Panc1 (cell line): ENCODE results near the gene MCCC1. TPM values are rescaled to one million over a fixed set of nuclear protein-coding genes. Genes with fewer than 3 reads are reported as not detected.

Experiments
- ATAC-seq: fragments of 200-7000 bp; cut with Tn5 transposase; 2 replicates; pipeline ENCODE4 v1.9.1; 2020; ENCODE audit warnings: mild to moderate bottlenecking, moderate library complexity
- BruUV-seq: library from RNA; stranded (reverse); fragments of 400-500 nt; replicated peaks from 2 replicates; lab custom pipeline; 2021; lab: Mats Ljungman, UMichigan
- CTCF ChIA-PET: fragments of 300-600 bp; sonication (Branson Sonifier 250); formaldehyde crosslinking; loops from one replicate; lab custom pipeline; 2022; ENCODE audit warnings: antibody characterized with exemption; lab: Charles Lee
- POLR2A ChIA-PET: fragments of 300-600 bp; sonication (Branson Sonifier 250); formaldehyde crosslinking; loops from one replicate; lab custom pipeline; 2022; ENCODE audit warnings: antibody characterized with exemption; lab: Charles Lee
- DNase-seq: peaks from one replicate; pipeline ENCODE4 v3.0.0-alpha.2; 2010; ENCODE audit warnings: low read depth, low spot score
- H3K27ac ChIP-seq: 2 replicates; pipeline ENCODE4 v1.5.1; 2011; ENCODE audit warnings: mild to moderate bottlenecking, low read length, inconsistent platforms
- H3K27me3 ChIP-seq: fragments of 200-500 bp; sonication (Bioruptor generic); 2 replicates; pipeline ENCODE4 v1.6.0; 2014; ENCODE audit warnings: low read length, inconsistent platforms; ENCODE audit not compliant: control insufficient read depth, insufficient read depth
- H3K36me3 ChIP-seq: fragments of 200-500 bp; sonication (Bioruptor generic); 2 replicates; pipeline ENCODE4 v1.5.1; 2014; ENCODE audit warnings: inconsistent platforms, mild to moderate bottlenecking, low read length, moderate library complexity; ENCODE audit not compliant: control insufficient read depth, insufficient read depth
- H3K4me1 ChIP-seq: 2 replicates; pipeline ENCODE4 v1.5.1; 2011; ENCODE audit warnings: inconsistent platforms, mild to moderate bottlenecking, low read length, moderate library complexity; ENCODE audit not compliant: control insufficient read depth, insufficient read depth
- H3K4me3 ChIP-seq, 2 experiments: 2 replicates each; pipeline ENCODE4 v1.5.1; 2011 to 2012; ENCODE audit warnings: low read depth in 2 of 2, low read length in 2 of 2, mild to moderate bottlenecking in 2 of 2, inconsistent platforms in 1 of 2, moderate library complexity in 1 of 2
- H3K9me3 ChIP-seq: fragments of 200-500 bp; sonication (Bioruptor generic); 2 replicates; pipeline ENCODE4 v1.5.1; 2014; ENCODE audit warnings: low read depth, mild to moderate bottlenecking, inconsistent platforms, low read length, moderate library complexity; ENCODE audit not compliant: control insufficient read depth, insufficient read depth
- POLR2AphosphoS5 ChIP-seq: IDR thresholded peaks from 2 replicates; pipeline ENCODE4 v1.6.1; 2012; ENCODE audit warnings: mild to moderate bottlenecking, low read depth, low read length, moderate library complexity
- SIN3A ChIP-seq: IDR thresholded peaks from 2 replicates; pipeline ENCODE4 v1.6.1; 2012; ENCODE audit warnings: low read depth, mild to moderate bottlenecking, low read length, moderate library complexity, borderline replicate concordance; ENCODE audit not compliant: insufficient read depth
- TCF7L2 ChIP-seq: IDR thresholded peaks from 2 replicates; pipeline ENCODE4 v1.6.1; 2011; ENCODE audit warnings: mild to moderate bottlenecking, low read depth, low read length, inconsistent platforms
- in situ Hi-C: cut with HindIII; loops from 2 replicates; pipeline ENCODE4 v1.10.0; 2016; ENCODE audit warnings: low sequenced_read_pairs, low pct_unique_long_range_greater_than_20kb
- intact Hi-C: fragments of 100-400 bp; cut with micrococcal nuclease; formaldehyde crosslinking; loops from one replicate; pipeline ENCODE4 v1.10.0; 2022; ENCODE audit not compliant: unreplicated experiment
- total RNA-seq: library from RNA; stranded (reverse); gene quantifications from one replicate; pipeline ENCODE4 v1.2.1, GENCODE V29; 2021; ENCODE audit not compliant: unreplicated experiment
- TF ChIP-seq, protein P1 (sequence below): fragments of 450-650 bp; IDR thresholded peaks from 2 replicates; pipeline ENCODE4 v1.5.1; 2017; ENCODE audit warnings: mild to moderate bottlenecking
- TF ChIP-seq, protein P2 (sequence below), 2 experiments: IDR thresholded peaks; 2 replicates each; pipeline ENCODE4 v1.6.1; 2011 to 2012; ENCODE audit warnings: low read depth in 2 of 2, control low read depth in 1 of 2, low read length in 1 of 2, mild to moderate bottlenecking in 1 of 2, moderate library complexity in 1 of 2; ENCODE audit not compliant: insufficient read depth in 1 of 2

MCCC1 gene
- total RNA-seq, 1 experiment from 2014 or later = 24.2 TPM

DNA sequence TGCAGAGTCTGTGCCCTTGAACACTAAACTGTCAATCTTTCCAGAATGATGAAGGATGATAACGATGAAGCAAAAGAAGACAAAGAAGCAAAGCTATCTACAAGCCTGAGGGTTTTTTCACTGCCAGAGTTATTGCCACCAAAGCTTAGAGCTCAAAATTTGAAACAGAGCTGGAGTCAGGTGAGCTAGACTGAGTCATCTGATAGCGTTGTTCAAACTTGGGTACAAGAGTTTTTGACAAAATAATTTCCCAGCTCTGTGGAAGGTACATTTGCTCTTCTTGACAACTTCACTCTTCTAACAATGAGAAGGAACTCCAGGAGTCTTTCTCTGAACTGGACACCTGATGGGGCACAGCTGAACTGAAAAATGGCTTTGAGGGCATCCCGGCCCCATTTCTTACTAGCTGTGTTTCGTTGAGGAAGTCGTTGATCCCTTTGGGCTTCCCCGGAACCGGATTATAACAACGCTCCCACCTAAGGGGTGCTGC, 715 bp downstream of the MCCC1 start:
- CTCF ChIA-PET = no interaction called here
- POLR2A ChIA-PET = interaction anchor here (0.5 kb wide), 1 partner anchor 1276 kb away, joined by 4 read pairs; no protein-coding TSS in a partner anchor
- no peak for DNase-seq
- BruUV-seq = no TSS peak
- no peaks in the 10 kb centered on the region for H3K9me3 ChIP-seq
- no peak for ATAC-seq
- H3K36me3 ChIP-seq = peaks cover 2% of the 10 kb centered on the region; the same call in 1 of the 2 replicates
- H3K4me1 ChIP-seq = peaks cover 16% of the 10 kb centered on the region
- H3K4me3 ChIP-seq = peak overlapping the region; percentile 93 to 97
- no peaks in the 10 kb centered on the region for H3K27me3 ChIP-seq
- TF ChIP-seq, protein P1, sequence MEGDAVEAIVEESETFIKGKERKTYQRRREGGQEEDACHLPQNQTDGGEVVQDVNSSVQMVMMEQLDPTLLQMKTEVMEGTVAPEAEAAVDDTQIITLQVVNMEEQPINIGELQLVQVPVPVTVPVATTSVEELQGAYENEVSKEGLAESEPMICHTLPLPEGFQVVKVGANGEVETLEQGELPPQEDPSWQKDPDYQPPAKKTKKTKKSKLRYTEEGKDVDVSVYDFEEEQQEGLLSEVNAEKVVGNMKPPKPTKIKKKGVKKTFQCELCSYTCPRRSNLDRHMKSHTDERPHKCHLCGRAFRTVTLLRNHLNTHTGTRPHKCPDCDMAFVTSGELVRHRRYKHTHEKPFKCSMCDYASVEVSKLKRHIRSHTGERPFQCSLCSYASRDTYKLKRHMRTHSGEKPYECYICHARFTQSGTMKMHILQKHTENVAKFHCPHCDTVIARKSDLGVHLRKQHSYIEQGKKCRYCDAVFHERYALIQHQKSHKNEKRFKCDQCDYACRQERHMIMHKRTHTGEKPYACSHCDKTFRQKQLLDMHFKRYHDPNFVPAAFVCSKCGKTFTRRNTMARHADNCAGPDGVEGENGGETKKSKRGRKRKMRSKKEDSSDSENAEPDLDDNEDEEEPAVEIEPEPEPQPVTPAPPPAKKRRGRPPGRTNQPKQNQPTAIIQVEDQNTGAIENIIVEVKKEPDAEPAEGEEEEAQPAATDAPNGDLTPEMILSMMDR = no peak
- TF ChIP-seq TCF7L2 (no peak), POLR2AphosphoS5 (no peak), SIN3A (no peak)
- TF ChIP-seq, protein P2, sequence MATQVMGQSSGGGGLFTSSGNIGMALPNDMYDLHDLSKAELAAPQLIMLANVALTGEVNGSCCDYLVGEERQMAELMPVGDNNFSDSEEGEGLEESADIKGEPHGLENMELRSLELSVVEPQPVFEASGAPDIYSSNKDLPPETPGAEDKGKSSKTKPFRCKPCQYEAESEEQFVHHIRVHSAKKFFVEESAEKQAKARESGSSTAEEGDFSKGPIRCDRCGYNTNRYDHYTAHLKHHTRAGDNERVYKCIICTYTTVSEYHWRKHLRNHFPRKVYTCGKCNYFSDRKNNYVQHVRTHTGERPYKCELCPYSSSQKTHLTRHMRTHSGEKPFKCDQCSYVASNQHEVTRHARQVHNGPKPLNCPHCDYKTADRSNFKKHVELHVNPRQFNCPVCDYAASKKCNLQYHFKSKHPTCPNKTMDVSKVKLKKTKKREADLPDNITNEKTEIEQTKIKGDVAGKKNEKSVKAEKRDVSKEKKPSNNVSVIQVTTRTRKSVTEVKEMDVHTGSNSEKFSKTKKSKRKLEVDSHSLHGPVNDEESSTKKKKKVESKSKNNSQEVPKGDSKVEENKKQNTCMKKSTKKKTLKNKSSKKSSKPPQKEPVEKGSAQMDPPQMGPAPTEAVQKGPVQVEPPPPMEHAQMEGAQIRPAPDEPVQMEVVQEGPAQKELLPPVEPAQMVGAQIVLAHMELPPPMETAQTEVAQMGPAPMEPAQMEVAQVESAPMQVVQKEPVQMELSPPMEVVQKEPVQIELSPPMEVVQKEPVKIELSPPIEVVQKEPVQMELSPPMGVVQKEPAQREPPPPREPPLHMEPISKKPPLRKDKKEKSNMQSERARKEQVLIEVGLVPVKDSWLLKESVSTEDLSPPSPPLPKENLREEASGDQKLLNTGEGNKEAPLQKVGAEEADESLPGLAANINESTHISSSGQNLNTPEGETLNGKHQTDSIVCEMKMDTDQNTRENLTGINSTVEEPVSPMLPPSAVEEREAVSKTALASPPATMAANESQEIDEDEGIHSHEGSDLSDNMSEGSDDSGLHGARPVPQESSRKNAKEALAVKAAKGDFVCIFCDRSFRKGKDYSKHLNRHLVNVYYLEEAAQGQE (IDR thresholded peaks at IDR 0.05; ENCODE audit: insufficient read depth in 1 of 2, low read depth in 2 of 2, low read length in 1 of 2) = no peak
- intact Hi-C loops (no loop called here), in situ Hi-C loops (no loop called here)
- peak overlapping the region; percentile 92 for H3K27ac ChIP-seq

DNA sequence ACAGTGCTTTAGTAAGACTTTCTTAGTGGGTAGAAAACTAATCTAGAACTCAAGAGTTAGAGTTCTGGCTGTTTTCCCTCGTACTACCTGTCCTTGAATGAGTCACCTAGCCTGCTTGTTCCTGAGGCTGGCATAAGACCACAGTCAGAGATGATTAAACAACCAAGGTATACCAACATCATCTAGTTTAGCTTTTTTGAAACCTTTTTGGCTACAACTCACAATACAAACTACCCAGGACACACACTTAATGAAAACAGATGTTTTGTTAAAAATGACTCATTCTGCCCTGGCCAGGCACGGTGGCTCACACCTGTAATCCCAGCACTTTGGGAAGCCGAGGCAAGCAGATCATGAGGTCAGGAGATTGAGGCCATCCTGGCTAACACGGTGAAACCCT, 4.6 kb downstream of the MCCC1 start:
- Histone ChIP-seq H3K4me1 (peaks cover 7% of the 10 kb centered on the region), H3K9me3 (no peaks in the 10 kb centered on the region), H3K27me3 (no peaks in the 10 kb centered on the region), H3K36me3 (peaks cover 2% of the 10 kb centered on the region; the same call in 1 of the 2 replicates), H3K27ac (no peak overlapping the region), H3K4me3 (no peak overlapping the region)
- TF ChIP-seq TCF7L2 (no peak), POLR2AphosphoS5 (no peak), SIN3A (no peak)
- TF ChIP-seq, protein P2 (IDR thresholded peaks at IDR 0.05; ENCODE audit: insufficient read depth in 1 of 2, low read depth in 2 of 2, low read length in 1 of 2) = no peak
- TF ChIP-seq, protein P1 = no peak
- ChIA-PET CTCF (no interaction called here), POLR2A (no interaction called here)
- ATAC-seq = no peak
- in situ Hi-C loops (no loop called here), intact Hi-C loops (no loop called here)
- no peak for DNase-seq
- no TSS peak for BruUV-seq
